ENCODE data around the gene RRP7A.
"Not testable (repeated sequence)": the region's sequence is repeated elsewhere in the genome, so short reads cannot be mapped to it uniquely, and the experiment has no call there.

- TF ChIP-seq CTCF (IDR thresholded peaks at IDR 0.05; ENCODE audit: insufficient read depth, low read depth, low read length); EZH2 (IDR thresholded peaks at IDR 0.05; ENCODE audit: insufficient read depth, low read length): not testable (repeated sequence)
Observed at GRCh38 chr22:42567950-42568349, 48.4 kb upstream of the RRP7A start.

All from astrocyte (in vitro differentiated cells and primary cell).